Measurements from ENCODE around the gene BICC1.

Gene BICC1

DNA sequence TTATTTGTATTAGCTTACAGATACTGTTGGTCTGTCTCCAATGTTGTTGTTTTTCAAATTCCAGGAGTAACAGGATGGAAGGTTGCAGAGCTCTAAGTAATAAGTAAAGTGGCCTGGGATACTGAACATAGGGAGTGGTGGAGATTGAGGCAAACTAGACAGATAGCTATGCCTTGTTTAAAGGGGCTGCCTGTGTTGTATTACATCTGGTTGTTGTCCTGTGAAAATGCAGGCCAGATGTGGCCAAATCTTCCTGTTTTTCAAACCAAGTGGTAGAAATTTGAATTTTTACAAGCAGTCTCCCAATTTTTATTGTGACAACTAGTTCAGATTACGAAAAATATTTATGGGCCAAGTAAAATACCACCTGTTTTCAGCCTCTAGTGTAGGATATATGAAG lies 33.5 kb downstream of the BICC1 start:
- no peaks in the 10 kb centered on the region for H3K4me1 ChIP-seq (ENCODE audit: control insufficient read depth, insufficient read depth, low read length)
- no peak for DNase-seq (ENCODE audit: low read depth, low spot score)
- no peak overlapping the region for H3K4me3 ChIP-seq (ENCODE audit: low read length)
- no peaks in the 10 kb centered on the region for H3K27me3 ChIP-seq (ENCODE audit: control insufficient read depth, insufficient read depth, low read length)
- no CpG with 5 or more reads among the region's 1 CpG for WGBS (ENCODE audit: insufficient coverage, insufficient read length)
- no peaks in the 10 kb centered on the region for H3K9me3 ChIP-seq (ENCODE audit: control insufficient read depth, insufficient read depth, low read length)
- H3K36me3 ChIP-seq (ENCODE audit: control insufficient read depth, insufficient read depth, low read length), result no peaks in the 10 kb centered on the region
- no peak overlapping the region for H3K27ac ChIP-seq (ENCODE audit: low read length)

DNA sequence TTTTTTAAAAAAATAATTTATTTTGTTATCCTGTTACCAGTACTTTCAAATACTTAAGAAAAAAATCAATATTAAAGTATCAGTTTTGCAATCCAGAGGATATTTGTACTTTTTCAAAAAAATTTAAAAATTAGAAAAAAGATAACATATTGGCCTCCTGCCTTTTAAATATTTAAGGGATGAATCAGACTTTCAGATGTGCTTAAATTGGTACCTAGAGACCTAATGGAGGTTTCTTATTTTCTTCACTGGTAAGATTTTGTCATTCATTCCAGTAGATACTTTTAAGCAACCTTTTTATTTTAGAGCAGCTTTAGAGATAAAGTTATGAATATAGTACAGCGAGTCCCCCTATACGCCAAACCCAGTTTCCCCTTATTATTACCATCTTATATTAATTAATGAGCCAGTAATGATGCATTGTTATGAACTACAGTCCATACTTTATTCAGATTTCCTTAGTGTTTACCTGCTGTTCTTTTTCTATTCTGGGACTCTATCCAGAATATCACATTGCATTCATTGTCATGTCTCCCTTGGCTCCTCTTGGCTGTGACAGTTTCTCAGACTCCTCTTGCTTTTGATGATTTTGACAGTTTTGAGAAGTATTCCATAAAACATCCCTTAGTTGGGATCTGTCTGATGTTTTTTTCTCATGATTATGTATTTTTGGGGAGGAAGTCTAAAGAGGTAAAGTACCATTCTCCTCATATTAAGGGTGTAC lies 34.2 kb downstream of the BICC1 start:
- H3K27me3 ChIP-seq (ENCODE audit: control insufficient read depth, insufficient read depth, low read length), result no peaks in the 10 kb centered on the region
- H3K27ac ChIP-seq (ENCODE audit: low read length), result no peak overlapping the region
- no peaks in the 10 kb centered on the region for H3K4me1 ChIP-seq (ENCODE audit: control insufficient read depth, insufficient read depth, low read length)
- no peak overlapping the region for H3K4me3 ChIP-seq (ENCODE audit: low read length)
- no peaks in the 10 kb centered on the region for H3K36me3 ChIP-seq (ENCODE audit: control insufficient read depth, insufficient read depth, low read length)
- DNase-seq (ENCODE audit: low read depth, low spot score), result no peak
- no CpG with 5 or more reads among the region's 2 CpGs for WGBS (ENCODE audit: insufficient coverage, insufficient read length)
- H3K9me3 ChIP-seq (ENCODE audit: control insufficient read depth, insufficient read depth, low read length), result no peaks in the 10 kb centered on the region

DNA sequence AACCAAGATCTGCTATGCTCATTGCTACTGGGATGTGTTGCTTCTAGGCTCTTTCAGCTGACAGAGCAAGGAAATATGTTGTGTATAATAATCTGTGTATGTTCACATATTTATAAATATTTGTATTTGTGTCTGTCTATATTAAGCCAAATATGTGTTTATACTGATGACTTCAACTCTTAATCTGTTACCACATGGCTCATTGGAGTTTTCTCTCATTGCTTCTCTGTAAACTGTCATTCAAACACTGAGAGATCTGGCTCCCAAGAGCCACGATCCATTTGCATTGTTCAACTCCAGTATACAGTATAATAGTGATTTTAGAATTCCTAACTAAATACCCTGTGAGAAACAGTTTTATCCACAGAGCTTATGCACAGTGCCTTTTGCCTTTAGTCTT lies 35.3 kb downstream of the BICC1 start:
- Histone ChIP-seq H3K9me3 (ENCODE audit: control insufficient read depth, insufficient read depth, low read length) (no peaks in the 10 kb centered on the region), H3K36me3 (ENCODE audit: control insufficient read depth, insufficient read depth, low read length) (no peaks in the 10 kb centered on the region), H3K4me3 (ENCODE audit: low read length) (no peak overlapping the region), H3K27ac (ENCODE audit: low read length) (no peak overlapping the region), H3K4me1 (ENCODE audit: control insufficient read depth, insufficient read depth, low read length) (no peaks in the 10 kb centered on the region), H3K27me3 (ENCODE audit: control insufficient read depth, insufficient read depth, low read length) (no peaks in the 10 kb centered on the region)
- DNase-seq (ENCODE audit: low read depth, low spot score), result no peak
- WGBS (ENCODE audit: insufficient coverage, insufficient read length), result no CpG with 5 or more reads among the region's 1 CpG

DNA sequence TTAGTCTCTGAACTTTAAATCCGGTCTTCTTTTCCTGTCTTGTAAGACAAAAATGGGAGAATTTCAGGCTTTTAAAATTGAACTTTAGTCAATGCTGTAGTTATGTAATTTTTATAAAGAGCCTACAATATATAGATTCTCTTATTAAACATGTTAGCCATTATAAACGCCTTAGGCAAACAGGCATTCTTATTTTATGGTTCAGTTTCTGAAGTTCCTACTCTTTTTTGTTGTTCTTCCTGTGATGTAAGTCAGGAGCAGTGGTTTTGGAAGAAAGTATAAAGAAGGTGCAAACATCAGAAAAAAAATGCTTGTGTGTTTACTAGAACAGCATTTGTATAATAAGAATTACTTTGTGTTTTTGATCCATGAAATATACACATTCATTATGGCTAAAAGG lies 41.6 kb downstream of the BICC1 start:
- Histone ChIP-seq H3K27me3 (ENCODE audit: control insufficient read depth, insufficient read depth, low read length) (no peaks in the 10 kb centered on the region), H3K4me3 (ENCODE audit: low read length) (no peak overlapping the region), H3K9me3 (ENCODE audit: control insufficient read depth, insufficient read depth, low read length) (no peaks in the 10 kb centered on the region), H3K27ac (ENCODE audit: low read length) (no peak overlapping the region), H3K36me3 (ENCODE audit: control insufficient read depth, insufficient read depth, low read length) (no peaks in the 10 kb centered on the region), H3K4me1 (ENCODE audit: control insufficient read depth, insufficient read depth, low read length) (no peaks in the 10 kb centered on the region)
- WGBS (ENCODE audit: insufficient coverage, insufficient read length), result no CpG with 5 or more reads among the region's 2 CpGs
- DNase-seq (ENCODE audit: low read depth, low spot score), result no peak

DNA sequence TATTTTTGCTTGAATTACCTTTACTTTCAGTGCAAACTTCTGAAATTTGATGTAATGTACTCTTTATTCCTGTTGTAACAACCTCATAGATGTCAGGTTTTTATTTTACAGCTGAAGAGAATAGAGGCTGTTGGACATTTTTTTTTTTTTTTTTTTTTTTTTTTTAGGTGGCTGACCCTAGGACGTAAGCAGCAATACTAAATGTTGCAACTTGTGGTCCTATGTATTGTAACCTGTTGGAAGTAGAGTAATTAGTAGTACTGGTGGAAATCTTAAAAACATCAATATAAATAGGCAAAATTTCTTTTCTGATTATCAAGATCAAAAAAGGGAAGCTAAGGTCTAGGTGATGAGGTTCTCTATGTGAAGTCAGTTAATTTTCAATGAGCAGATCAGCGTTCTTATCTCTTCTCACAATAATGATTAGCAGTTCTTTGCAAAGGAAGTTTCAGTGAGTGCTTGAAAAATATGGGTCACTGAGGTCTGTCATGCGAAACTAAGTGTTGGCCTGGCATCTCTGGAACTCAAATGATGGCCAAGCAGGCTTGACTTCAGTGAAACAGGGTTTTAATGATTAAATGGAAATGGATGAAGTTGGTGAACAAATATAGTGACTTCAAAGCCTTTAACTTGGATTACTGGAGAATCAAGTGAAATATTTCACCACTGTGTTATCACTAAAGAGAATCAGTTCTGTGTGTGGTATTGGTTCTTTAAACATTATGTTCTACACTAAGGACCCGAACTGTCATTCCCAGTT lies 42.7 kb downstream of the BICC1 start:
- no peaks in the 10 kb centered on the region for H3K36me3 ChIP-seq (ENCODE audit: control insufficient read depth, insufficient read depth, low read length)
- H3K9me3 ChIP-seq (ENCODE audit: control insufficient read depth, insufficient read depth, low read length), result no peaks in the 10 kb centered on the region
- no peaks in the 10 kb centered on the region for H3K4me1 ChIP-seq (ENCODE audit: control insufficient read depth, insufficient read depth, low read length)
- no peaks in the 10 kb centered on the region for H3K27me3 ChIP-seq (ENCODE audit: control insufficient read depth, insufficient read depth, low read length)
- H3K4me3 ChIP-seq (ENCODE audit: low read length), result no peak overlapping the region
- no peak for DNase-seq (ENCODE audit: low read depth, low spot score)
- no peak overlapping the region for H3K27ac ChIP-seq (ENCODE audit: low read length)
- WGBS (ENCODE audit: insufficient coverage, insufficient read length), result no CpG with 5 or more reads among the region's 4 CpGs

DNA sequence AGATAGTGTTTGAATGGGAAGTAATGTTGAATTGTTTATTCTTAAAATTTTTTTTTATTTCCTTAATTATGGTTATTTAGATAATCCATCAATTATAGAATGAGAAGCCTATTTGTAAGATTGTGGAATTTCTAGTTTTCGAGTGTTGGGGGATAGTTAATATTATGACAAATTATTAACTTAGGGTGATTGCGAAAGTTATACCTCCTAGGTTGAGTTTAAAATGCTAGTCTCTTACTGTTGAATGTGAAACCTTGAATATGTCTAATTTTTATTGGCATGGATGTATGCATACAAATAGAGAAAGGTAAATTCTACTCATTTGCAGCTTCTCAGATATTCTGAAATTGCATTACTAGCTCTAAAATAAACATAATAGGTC lies 43.2 kb downstream of the BICC1 start:
- Histone ChIP-seq H3K36me3 (ENCODE audit: control insufficient read depth, insufficient read depth, low read length) (no peaks in the 10 kb centered on the region), H3K4me1 (ENCODE audit: control insufficient read depth, insufficient read depth, low read length) (no peaks in the 10 kb centered on the region), H3K4me3 (ENCODE audit: low read length) (no peak overlapping the region), H3K27ac (ENCODE audit: low read length) (no peak overlapping the region), H3K9me3 (ENCODE audit: control insufficient read depth, insufficient read depth, low read length) (no peaks in the 10 kb centered on the region), H3K27me3 (ENCODE audit: control insufficient read depth, insufficient read depth, low read length) (no peaks in the 10 kb centered on the region)
- no peak for DNase-seq (ENCODE audit: low read depth, low spot score)
- WGBS (ENCODE audit: insufficient coverage, insufficient read length), result 100% methylated on average over 2 of the region's 2 CpGs

DNA sequence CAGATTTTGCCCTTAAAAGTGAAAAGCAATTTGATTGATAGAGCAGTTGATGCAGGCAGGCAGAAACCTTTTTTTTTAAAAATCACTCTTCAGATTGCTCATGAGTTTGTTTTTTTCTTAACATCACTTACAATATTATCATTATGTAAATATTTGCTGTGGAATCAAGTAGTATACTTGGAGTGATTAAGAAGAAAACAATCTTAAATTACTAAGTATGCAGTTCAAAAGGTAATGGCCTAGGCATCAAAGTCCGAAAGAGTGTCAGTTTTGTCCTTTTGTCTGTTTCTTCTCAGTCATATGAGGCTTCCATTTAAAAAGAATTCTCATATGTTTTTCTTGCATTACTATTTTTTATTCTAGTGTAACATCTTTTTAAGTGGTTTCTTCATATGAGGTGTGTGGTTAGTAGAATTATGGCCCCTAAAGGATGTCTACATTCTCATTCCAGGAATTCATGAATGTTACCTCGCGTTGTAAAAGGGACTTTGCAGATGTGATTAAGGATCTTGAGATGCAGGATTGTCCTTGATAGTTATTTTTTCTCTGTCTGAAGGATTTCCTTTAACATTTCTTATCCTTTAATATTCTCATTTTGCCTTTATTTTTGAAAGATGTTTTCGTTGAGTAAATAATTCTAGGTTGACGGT lies 44.0 kb downstream of the BICC1 start:
- Histone ChIP-seq H3K4me3 (ENCODE audit: low read length) (no peak overlapping the region), H3K36me3 (ENCODE audit: control insufficient read depth, insufficient read depth, low read length) (no peaks in the 10 kb centered on the region), H3K27me3 (ENCODE audit: control insufficient read depth, insufficient read depth, low read length) (no peaks in the 10 kb centered on the region), H3K9me3 (ENCODE audit: control insufficient read depth, insufficient read depth, low read length) (no peaks in the 10 kb centered on the region), H3K27ac (ENCODE audit: low read length) (no peak overlapping the region), H3K4me1 (ENCODE audit: control insufficient read depth, insufficient read depth, low read length) (no peaks in the 10 kb centered on the region)
- no CpG with 5 or more reads among the region's 5 CpGs for WGBS (ENCODE audit: insufficient coverage, insufficient read length)
- no peak for DNase-seq (ENCODE audit: low read depth, low spot score)

DNA sequence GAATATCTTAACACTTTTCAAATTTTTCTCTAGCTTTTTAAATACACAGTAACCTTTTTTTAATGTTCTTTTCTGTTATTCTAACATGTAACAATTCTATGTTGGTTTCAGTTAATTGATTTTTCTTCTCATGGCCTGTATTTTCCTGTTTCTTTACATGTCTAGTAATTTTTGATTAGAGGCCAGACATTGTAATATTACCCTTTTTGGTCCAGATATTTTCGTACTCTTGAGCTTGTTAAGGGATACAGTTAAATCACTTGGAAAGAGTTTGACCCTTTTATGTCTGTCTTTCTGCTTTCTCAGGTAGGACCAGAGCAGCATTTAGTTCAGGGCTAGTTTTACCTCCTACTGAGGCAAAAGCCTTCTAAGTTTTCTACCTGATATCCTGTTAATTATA lies 45.0 kb downstream of the BICC1 start:
- Histone ChIP-seq H3K4me1 (ENCODE audit: control insufficient read depth, insufficient read depth, low read length) (no peaks in the 10 kb centered on the region), H3K27ac (ENCODE audit: low read length) (no peak overlapping the region), H3K9me3 (ENCODE audit: control insufficient read depth, insufficient read depth, low read length) (no peaks in the 10 kb centered on the region), H3K36me3 (ENCODE audit: control insufficient read depth, insufficient read depth, low read length) (no peaks in the 10 kb centered on the region), H3K27me3 (ENCODE audit: control insufficient read depth, insufficient read depth, low read length) (no peaks in the 10 kb centered on the region), H3K4me3 (ENCODE audit: low read length) (no peak overlapping the region)
- WGBS (ENCODE audit: insufficient coverage, insufficient read length), result no CpG with 5 or more reads among the region's 1 CpG
- no peak for DNase-seq (ENCODE audit: low read depth, low spot score)

DNA sequence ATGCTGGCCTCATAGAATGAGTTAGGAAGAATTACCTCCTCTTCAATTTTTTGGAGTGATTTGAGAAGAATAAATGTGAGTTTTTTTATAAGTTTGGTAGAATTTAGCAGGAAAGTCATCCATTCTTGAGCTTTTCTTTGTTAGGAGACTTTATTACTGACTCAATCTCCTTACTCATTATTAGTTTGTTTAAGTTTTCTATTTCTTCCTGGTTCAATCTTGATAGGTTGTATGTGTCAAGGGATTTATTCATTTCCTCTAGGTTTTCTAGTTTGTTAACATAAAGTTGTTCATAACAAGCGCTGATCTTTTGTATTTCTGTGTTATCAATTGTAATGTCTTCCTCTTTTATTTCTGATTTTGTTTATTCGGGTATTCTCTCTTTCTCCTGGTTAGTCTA lies 47.4 kb downstream of the BICC1 start:
- Histone ChIP-seq H3K4me3 (ENCODE audit: low read length) (no peak overlapping the region), H3K4me1 (ENCODE audit: control insufficient read depth, insufficient read depth, low read length) (no peaks in the 10 kb centered on the region), H3K9me3 (ENCODE audit: control insufficient read depth, insufficient read depth, low read length) (no peaks in the 10 kb centered on the region), H3K27me3 (ENCODE audit: control insufficient read depth, insufficient read depth, low read length) (no peaks in the 10 kb centered on the region), H3K36me3 (ENCODE audit: control insufficient read depth, insufficient read depth, low read length) (no peaks in the 10 kb centered on the region), H3K27ac (ENCODE audit: low read length) (no peak overlapping the region)
- DNase-seq (ENCODE audit: low read depth, low spot score), result no peak
- WGBS (ENCODE audit: insufficient coverage, insufficient read length), result no CpG with 5 or more reads among the region's 2 CpGs

DNA sequence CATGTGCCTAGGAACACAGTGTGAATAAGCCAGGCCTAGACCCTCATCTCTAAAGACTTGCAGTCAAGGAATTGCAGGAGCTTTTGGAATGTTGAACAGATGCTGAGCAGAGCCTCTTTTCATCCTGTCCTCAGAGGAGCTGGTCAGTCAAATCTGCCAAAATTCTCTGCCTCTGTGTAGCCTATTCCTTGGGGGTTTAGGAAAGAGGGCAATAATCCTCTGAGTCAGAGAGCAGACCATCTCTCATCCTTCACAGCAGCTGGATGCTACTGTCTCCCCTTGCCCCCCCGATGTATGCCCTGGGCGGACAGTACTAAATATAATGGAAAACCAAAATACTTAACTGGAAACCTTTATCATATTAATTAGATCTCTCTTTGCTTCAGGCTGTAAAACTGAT lies 52.6 kb downstream of the BICC1 start:
- no peak overlapping the region for H3K27ac ChIP-seq (ENCODE audit: low read length)

More for the DNA sequence above, 52.6 kb downstream of the BICC1 start:
- no CpG with 5 or more reads among the region's 2 CpGs for WGBS (ENCODE audit: insufficient coverage, insufficient read length)
- DNase-seq (ENCODE audit: low read depth, low spot score), result no peak
- no peaks in the 10 kb centered on the region for H3K36me3 ChIP-seq (ENCODE audit: control insufficient read depth, insufficient read depth, low read length)
- no peaks in the 10 kb centered on the region for H3K9me3 ChIP-seq (ENCODE audit: control insufficient read depth, insufficient read depth, low read length)
- H3K4me1 ChIP-seq (ENCODE audit: control insufficient read depth, insufficient read depth, low read length), result no peaks in the 10 kb centered on the region
- no peaks in the 10 kb centered on the region for H3K27me3 ChIP-seq (ENCODE audit: control insufficient read depth, insufficient read depth, low read length)
- no peak overlapping the region for H3K4me3 ChIP-seq (ENCODE audit: low read length)

Data from iPS DF 6.9 (cell line).